Bronchial epithelial cell (primary cell): ENCODE data around the gene RNF213. TPM values are rescaled to one million over a fixed set of nuclear protein-coding genes. Genes with fewer than 3 reads are reported as not detected.

Source experiments
- DNase-seq: peaks from one replicate; pipeline ENCODE4 v3.0.0-alpha.2; 2010; ENCODE audit warnings: low read depth
- FAIRE-seq: peaks from 2 replicates; lab custom pipeline; 2011; peaks lifted over from hg19 to GRCh38; lab: Jason Lieb, UNC
- H3K27me3 ChIP-seq: 2 replicates; pipeline ENCODE4 v1.5.1; 2011; ENCODE audit warnings: low read length; ENCODE audit not compliant: control insufficient read depth, insufficient read depth
- H3K36me3 ChIP-seq: 2 replicates; pipeline ENCODE4 v1.5.1; 2011; ENCODE audit warnings: low read length; ENCODE audit not compliant: control insufficient read depth, insufficient read depth
- H3K4me3 ChIP-seq: 2 replicates; pipeline ENCODE4 v1.5.1; 2011; ENCODE audit warnings: mild to moderate bottlenecking, low read depth, low read length, control low read depth
- CTCF ChIP-seq: IDR thresholded peaks from 2 replicates; pipeline ENCODE4 v1.5.1; 2011; ENCODE audit warnings: mild to moderate bottlenecking, moderate library complexity, low read length, control low read depth, inconsistent platforms; ENCODE audit not compliant: insufficient read depth, severe bottlenecking
- total RNA-seq: library from RNA; depleted of rRNA; stranded (reverse); fragments of >200 nt; gene quantifications from 2 replicates; pipeline ENCODE4 v1.2.1, GENCODE V29; 2014

Gene RNF213
- total RNA-seq, 1 donor from 2014 or later, result 41.3 TPM

- no peak for DNase-seq
- no peak for TF ChIP-seq CTCF
- Histone ChIP-seq H3K27me3 (no peaks in the 10 kb centered on the region), H3K36me3 (peaks cover 34% of the 10 kb centered on the region), H3K4me3 (no peak overlapping the region)
- no peak for FAIRE-seq
Measured at GRCh38 chr17:80380555-80381002, 119.9 kb downstream of the RNF213 start.

- peaks cover 33% of the 10 kb centered on the region for H3K36me3 ChIP-seq
- TF ChIP-seq CTCF, result no peak
- no peak for FAIRE-seq
- no peak for DNase-seq
- H3K4me3 ChIP-seq, result no peak overlapping the region
- no peaks in the 10 kb centered on the region for H3K27me3 ChIP-seq
Measured at GRCh38 chr17:80381416-80381923, 120.8 kb downstream of the RNF213 start.

GRCh38 chr17:80382446-80382845, 121.8 kb downstream of the RNF213 start:
- Histone ChIP-seq H3K4me3 (no peak overlapping the region), H3K36me3 (peaks cover 35% of the 10 kb centered on the region), H3K27me3 (no peaks in the 10 kb centered on the region)
- TF ChIP-seq CTCF, result no peak
- DNase-seq, result no peak
- FAIRE-seq, result no peak

GRCh38 chr17:80382956-80383355, 122.3 kb downstream of the RNF213 start:
- no peak for FAIRE-seq
- no peak for DNase-seq
- H3K36me3 ChIP-seq, result peaks cover 33% of the 10 kb centered on the region
- no peaks in the 10 kb centered on the region for H3K27me3 ChIP-seq
- TF ChIP-seq CTCF, result no peak
- no peak overlapping the region for H3K4me3 ChIP-seq

- FAIRE-seq, result no peak
- H3K36me3 ChIP-seq, result peaks cover 36% of the 10 kb centered on the region
- no peak for DNase-seq
- no peaks in the 10 kb centered on the region for H3K27me3 ChIP-seq
- no peak for TF ChIP-seq CTCF
- H3K4me3 ChIP-seq, result no peak overlapping the region
Measured at GRCh38 chr17:80384078-80384960, 123.7 kb downstream of the RNF213 start.
